Breast epithelium (tissue), 3 donors: ENCODE data around the gene RPS8.

ENCODE experiments used
- CTCF ChIP-seq, 3 donors: fragments of 450-650 bp; IDR thresholded peaks; one replicate each; pipeline ENCODE4 v1.5.1; 2016 to 2017; ENCODE audit warnings: antibody characterized with exemption in 3 of 3, mild to moderate bottlenecking in 3 of 3, moderate library complexity in 3 of 3
- POLR2AphosphoS5 ChIP-seq, 3 donors: sonication (generic); formaldehyde crosslinking; IDR thresholded peaks; one replicate each; pipeline ENCODE4 v1.6.1; 2017; ENCODE audit warnings: antibody characterized with exemption in 3 of 3

- TF ChIP-seq CTCF (IDR thresholded peaks at IDR 0.05) = peak; percentile 47 to 96 (median 89)
- TF ChIP-seq POLR2AphosphoS5 (IDR thresholded peaks at IDR 0.05) = peak; percentile 72 to 86 (median 82)
Measured at GRCh38 chr1:44799770-44800584, 24.6 kb downstream of the RPS8 start, which contains the start of gene PLK3.
